Measurements from ENCODE around the gene CARMIL1.

Gene CARMIL1

GRCh38 chr6:25278914-25279747 lies at the start of gene CARMIL1:
TSS of gene CARMIL1 (plus strand) at chr6:25279374. CDS start at chr6:25279796, 422 bp downstream.
- DNase-seq = peak; percentile 76

- no peak for DNase-seq
Measured at GRCh38 chr6:25229671-25230321, 49.4 kb upstream of the CARMIL1 start.

DNA sequence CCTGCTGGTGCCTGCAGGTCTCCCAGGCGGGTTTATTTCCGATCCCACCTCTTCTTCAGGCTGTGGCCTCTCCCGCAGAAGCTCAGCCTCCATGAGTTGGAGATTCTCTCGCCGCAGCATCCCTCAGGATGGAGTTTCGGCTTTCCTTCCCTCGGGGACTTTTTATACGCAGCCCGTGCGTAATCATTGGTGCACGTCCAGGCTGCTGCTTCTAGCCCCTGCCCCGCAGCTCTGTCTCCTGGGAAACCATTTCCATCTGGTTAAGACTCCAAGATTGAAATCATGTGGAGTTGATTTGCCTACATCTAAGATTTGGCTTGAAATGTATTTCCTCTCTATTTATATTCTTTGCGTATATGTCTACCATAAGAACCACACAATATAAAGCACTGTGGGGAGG lies 46.7 kb upstream of the CARMIL1 start:
- DNase-seq = no peak

DNA sequence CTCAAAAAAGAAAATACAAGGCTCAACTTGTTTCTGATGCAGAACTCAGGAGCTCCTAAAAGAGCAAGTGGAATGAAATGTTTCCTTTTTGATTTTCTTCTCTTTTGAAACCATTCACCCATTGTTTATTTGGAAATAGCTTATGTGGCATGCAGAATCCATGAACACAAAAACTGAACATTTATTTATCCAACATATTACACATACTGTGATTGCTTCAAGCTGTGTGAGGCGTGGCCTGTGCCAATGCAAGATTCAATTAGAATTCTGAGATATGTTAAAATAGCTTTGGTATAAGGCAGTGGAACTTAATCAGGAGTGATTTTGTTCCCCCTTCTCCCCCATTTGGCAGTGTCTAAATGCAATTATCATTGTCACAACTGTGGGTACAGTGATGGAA lies 45.9 kb upstream of the CARMIL1 start:
- DNase-seq = no peak

DNA sequence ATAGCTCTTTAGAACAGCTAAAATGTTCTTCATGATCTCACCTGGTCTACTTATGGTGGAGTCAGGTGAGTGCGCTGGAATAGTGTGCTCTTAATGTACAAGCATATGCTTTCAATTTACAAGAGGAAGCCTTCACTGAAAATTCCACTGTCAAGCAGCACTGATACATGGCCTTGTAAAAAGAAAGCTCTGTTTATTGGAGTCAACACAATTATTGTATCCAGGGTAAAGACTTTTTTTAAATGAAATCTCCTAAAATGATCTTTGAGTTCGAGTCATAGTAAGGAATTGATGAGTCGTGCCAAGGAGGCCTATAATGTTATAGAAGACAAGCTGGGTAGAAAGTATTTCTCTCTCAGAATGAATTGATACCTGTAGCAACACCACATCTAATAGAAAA lies 41.6 kb upstream of the CARMIL1 start:
- no peak for DNase-seq

GRCh38 chr6:25239059-25239458 lies 40.1 kb upstream of the CARMIL1 start:
- no peak for DNase-seq

GRCh38 chr6:25239498-25239897 lies 39.7 kb upstream of the CARMIL1 start:
- DNase-seq = no peak

DNA sequence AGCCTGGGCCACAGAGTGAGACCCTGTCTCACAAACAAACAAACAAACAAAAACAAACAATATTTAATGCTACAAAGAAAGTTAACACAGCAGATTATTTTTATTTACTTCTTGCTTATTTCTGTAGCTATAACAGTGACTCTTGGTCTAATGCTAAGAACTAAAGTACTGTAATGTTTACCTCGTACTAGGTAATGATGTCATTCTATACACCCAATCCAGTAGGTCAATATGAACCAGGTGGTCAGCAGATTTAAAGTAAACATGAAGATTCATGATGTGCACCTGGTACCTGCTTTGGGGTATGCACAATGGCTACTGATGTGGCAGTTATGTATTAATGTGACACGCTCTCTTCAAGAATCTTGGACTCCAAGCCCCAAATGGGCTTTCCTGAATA lies 36.6 kb upstream of the CARMIL1 start:
- DNase-seq = no peak

GRCh38 chr6:25244865-25245264 lies 34.3 kb upstream of the CARMIL1 start:
- DNase-seq = no peak

DNA sequence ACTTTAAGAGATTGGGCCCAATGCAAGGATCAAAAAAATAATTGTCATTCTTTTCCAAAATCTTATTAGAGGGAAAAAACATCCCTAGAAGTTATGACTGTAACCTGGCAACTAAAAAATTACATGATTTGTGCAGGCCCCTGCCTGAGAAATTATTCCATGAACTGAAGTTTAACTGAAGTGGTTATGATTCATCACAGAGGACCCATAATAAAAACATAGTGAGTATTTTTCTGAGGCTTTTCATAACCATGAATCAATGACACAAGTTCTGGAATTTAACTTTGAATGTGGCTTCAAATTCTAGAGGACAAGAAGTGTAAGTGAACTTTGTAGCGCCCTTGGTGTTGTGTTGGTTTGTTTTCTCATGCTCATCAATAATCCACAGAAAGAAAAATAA lies 31.1 kb upstream of the CARMIL1 start:
- no peak for DNase-seq

DNA sequence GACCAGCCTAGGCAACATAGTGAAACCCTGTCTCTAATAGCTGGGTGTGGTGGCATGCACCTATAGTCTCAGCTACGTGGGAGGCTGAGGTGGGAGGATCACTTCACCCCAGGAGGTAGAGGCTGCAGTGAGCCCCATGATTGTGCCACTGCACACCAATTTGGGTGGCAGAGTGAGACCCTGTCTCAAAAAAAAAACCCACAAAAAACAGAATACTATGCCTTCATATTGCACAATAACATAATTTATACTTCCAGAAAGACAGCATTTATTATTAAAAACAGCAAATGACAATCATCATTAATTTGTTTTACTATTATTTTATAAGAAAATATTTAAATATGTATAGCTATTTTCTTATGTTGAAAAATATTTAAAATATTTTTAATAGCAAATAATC lies 30.0 kb upstream of the CARMIL1 start:
- no peak for DNase-seq

GRCh38 chr6:25250878-25251277 lies 28.3 kb upstream of the CARMIL1 start:
- DNase-seq = no peak

DNA sequence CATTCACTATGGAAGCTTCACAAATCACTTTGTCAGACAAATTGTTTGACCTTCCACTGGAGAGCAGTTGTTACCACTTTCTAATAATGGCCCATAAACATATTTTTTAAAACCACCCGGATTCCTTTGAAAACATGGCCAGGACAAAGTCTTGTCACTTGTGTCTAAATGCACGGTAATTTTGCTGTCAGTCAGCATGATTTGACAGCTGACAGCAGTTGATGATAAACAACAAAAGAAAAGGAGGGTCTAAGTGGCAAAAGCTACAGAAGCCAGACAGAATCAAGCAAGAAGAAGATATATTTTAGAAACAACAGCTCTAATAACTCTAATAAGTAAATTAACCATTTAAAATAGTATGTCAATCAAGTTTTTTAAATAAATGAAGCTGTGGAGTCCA lies 27.7 kb upstream of the CARMIL1 start:
- no peak for DNase-seq

DNA sequence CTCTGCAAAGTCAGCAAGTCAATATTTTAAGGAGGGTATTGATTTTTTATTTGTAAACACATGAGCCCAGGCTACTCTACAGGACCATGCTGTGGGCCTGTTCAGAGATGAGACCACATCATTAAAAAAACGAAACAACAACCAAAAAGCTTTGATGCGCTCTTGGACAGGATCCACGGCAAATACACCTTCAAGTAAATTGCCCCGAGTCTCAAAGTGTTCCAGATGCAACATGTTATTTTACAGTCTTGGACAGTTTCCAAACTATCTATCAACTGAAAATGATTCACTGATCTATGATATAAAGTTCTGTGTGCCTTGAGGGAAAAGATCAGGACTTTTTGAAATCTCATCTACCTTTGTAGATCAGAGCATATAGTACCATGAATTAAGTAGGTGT lies 25.8 kb upstream of the CARMIL1 start:
- DNase-seq = no peak

- no peak for DNase-seq
Measured at GRCh38 chr6:25254671-25255070, 24.5 kb upstream of the CARMIL1 start.

GRCh38 chr6:25257686-25258348 lies 21.4 kb upstream of the CARMIL1 start:
- no peak for DNase-seq

GRCh38 chr6:25259756-25260155 lies 19.4 kb upstream of the CARMIL1 start:
- DNase-seq = no peak

DNA sequence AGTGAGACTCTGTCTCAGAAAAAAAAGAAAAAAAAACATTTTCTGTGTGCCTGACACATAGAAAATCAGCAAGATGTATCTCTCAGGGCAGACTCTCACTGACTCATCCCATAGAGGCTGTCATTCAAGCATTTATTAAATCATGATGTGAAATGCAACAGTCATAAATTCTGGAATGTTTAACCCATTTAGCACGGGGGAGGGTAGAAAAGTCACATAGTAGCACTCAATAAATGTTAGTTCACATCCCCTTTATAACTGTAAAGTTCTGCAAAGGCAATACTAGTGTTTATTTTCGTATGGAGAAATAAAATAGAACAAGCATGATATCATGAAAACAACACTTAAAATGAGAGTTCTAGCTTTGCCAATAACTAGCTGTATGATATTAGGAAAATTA lies 15.5 kb upstream of the CARMIL1 start:
- no peak for DNase-seq

DNA sequence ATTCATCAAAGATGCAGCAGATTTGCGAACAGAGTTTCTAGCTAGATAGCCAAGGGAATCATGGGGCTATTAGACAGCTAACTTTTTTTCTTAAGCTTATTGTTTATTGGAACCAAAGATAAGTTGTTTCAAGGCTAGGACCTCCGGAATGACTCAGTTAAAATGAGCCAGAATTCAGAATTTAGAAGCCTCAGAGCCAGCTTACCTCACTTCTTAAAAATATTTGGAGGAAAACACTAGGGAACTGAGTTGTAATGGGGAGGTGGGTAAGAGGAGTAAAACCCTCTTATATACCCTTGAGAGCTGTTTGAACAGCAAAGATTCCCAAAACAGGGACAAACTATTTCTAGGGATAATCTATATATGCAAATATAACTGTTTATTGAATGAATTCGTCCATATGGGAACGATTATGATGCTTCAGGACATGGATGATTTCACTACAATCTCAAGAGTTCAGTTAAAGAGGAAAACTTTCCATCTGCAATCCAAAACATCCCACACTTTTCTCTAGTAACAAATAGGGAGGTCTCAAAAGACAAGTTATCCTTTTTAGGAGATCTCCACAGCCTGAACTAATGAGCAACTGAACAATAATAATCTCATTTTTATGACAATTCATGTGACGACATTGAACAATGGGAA lies 12.6 kb upstream of the CARMIL1 start:
- no peak for DNase-seq

DNA sequence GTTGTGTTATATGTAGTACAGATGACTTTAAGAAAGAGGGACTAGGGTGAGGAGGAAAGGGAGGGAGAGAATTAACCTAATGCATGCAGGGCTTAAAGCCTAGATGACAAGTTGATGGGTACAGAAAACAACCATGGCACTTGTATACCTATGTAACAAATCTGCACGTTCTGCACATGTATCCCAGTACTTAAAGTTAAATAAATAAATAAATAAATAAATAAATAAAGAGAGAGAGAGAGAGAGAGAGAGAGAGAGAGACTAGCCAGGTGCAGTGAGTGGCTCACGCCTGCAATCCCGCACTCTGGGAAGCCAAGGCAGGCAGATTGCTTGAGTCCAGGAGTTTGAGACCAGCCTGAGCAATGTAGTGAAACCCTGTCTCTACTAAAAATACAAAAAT lies 11.5 kb upstream of the CARMIL1 start:
- DNase-seq = no peak

DNA sequence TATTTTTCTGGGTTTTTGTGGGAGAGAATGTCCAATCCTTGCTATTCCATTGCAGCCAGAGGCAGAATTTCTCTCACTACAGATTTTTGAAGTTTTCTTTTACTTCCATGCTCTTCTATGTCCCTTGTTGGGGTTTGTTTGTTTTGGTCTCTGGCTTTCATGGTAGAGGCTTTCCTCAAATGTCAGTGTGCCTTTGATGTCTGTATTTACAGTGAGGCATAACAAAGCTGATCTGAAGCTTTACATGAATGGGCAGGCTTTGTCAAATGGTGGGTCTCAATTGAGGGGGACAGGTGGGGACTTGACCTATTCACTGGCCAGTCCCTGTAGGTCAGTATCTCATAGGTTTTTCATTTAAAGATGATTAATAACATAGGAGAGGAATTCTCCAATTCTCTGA lies 8.6 kb upstream of the CARMIL1 start:
- DNase-seq = no peak

DNA sequence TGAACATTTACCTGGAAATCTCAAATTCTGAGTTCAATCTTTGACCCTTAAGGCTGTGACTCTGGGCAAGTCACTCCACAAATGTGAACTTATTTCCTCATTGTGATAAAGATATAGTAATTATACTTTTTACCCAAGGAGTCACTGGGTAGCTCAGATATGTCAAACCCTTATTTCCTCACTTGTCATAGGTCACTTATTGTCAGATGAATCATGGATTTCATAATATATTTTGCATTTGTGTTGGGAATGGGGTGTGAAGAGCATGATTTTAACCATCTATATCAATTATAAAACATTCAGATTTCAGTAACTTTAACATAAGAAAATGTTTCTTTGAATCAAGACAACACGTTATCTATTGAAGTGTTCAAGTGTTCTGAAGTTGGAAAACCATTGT lies 3.7 kb upstream of the CARMIL1 start:
- no peak for DNase-seq

- no peak for DNase-seq
Measured at GRCh38 chr6:25277386-25277785, 1.8 kb upstream of the CARMIL1 start.

- DNase-seq = no peak
Measured at GRCh38 chr6:25277857-25278256, 1.3 kb upstream of the CARMIL1 start.

Data from activated T-cell treated with anti-CD3 and anti-CD28 coated beads, Interleukin-2, amount 50 U/mL, for 1 hour (primary cell).